ELR (cell line): Measurements from ENCODE around the gene EGFL8.

Source experiments
- DNase-seq: peaks from one replicate; pipeline ENCODE4 v3.0.0-alpha.2; 2015; ENCODE audit warnings: low read depth

The EGFL8 gene

DNA sequence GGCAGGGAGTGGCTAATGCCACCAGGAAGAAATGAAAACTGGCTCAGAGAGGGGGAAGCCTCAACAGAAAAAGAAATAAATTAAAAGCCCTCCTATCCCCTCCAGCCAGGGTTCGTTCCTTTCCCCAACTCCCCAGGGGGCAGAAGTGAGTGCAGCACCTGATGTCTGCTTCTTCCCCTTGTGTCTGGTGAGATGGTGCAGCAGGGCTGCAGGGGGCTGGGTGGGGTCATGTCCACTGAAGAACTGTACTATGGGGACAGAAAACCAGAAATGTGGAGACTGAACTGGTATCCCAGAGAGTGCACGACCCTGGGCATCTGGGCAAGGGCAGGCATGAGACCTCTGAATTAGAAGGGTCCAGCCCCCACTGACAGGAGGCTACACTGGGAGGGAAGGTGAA is 4.0 kb downstream of the EGFL8 start:
- no peak for DNase-seq

DNA sequence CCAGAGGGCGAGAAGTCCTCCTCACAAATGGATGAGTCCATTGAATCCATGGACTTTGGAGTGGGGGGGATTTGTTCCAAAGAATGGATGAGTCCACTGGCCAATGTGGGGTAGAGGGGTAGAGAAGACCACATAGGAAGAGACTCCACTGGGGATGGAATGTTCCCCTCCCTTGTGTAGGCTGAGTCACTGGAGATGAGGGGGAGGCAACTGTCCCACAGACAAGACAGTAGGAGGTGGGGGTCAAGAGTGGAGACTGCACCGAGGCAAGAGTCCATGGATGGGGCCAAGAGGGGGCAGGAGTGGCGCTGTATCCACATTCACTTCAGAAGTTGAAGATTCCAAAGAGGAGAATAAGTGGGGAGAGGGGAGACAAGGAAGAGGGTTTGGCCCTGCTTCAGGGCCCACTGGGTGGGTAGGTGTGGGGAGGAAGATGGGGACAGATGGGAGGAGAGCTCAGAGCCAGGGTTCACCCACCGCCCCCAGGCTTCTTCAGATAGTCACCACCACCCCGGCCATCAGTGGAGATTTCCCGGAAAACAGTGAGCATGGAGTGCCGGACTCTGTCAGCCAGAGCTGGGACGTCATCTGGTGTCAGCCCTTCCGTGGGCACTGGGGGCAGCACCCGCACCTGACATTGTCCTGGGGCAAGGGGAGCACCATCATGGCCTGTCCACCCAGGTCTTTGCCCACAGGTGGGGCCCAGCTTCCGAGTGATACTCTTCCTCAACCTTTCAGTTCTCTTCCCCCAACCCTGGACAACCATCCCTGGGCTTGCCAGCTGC is 4.6 kb downstream of the EGFL8 start:
- peak; percentile 26 for DNase-seq

DNA sequence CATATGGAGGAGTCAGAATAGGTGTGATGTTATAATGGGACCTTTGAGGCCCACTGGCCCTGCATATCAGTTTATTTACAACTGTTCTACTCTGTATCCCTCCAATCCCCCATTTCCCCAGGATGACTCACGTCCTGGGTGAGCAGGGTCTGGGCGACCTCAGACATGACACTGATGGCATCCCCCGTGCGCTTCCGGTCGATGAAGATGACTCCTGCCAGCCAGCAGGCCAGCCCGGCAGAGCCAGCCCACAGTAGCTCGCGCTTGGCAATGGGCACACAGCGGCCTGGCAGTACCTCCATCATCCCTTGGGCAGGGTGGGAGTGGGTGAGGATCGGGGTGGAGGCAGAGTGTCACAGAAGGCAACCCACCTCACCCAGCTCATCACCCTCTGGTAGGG is 5.9 kb downstream of the EGFL8 start:
- DNase-seq, result peak; percentile 67

DNA sequence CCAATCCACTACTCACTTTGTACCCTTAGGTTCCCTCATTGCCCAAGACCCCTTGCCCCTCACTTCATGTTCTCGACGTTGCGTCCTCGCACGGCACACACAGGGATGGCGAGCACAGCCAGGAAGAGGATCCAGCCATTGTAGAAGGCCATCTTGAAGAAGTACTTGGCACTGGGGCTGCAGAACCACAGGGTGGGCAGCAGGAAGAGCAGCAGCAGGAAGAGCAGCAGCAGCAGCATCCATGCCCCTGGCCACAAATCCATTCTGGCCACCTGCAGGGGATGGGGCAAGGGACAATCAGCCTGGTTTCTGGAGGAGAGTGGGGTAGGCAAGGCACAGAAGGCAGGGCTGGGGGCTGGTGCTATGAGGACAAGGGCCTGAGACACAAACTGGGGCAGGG is 6.8 kb downstream of the EGFL8 start:
- DNase-seq, result no peak

DNA sequence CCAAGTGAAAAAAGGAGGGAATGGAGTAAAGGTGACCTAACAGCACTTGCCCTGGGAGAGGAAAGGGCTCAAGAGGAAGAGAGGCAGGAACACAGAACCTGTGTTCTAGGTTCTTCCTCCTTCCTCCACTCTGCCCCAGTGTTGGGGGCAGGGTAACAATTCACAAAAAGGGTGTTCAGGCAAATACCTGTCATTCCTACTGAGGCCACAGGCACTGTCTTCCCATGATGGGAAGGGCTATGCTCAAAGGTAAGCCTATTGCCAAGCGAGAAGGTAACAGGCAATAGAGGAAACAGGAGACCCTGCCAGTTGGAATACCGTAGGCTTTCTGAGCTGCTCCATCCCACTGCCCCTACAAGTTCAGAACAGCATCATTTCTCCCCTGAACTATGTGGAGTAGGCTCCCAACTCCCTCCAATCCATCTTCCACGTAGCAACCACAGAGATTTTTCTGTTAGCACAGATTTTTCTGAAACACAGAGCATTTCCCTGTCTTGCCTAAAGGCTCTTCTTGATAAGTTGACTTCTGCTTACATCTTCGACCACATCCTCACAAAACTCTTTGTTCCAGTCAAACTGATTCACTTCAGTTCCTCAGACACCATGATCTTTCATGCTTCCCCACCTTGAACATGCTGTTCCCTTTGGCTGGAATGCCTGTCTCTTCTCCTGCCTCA is 8.8 kb downstream of the EGFL8 start:
- DNase-seq, result no peak

DNA sequence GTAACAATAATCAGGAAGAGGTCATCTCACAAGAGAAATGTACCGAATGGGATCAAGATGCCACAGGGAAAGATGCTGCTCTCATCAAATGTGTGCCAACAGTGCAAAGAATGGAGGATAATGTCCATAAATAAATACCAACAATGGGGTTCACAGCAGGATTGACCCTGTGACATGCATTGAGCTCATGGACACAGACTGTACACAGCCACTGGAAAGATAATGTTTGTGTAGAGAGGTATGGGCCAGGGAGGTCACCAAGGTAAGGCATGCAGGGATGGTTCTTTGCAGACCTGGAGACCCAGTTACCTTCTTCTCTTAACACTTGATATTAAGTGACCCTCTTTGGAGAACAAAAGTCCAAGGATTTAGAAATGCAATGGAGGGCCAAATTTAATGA is 10.0 kb downstream of the EGFL8 start:
- no peak for DNase-seq

DNA sequence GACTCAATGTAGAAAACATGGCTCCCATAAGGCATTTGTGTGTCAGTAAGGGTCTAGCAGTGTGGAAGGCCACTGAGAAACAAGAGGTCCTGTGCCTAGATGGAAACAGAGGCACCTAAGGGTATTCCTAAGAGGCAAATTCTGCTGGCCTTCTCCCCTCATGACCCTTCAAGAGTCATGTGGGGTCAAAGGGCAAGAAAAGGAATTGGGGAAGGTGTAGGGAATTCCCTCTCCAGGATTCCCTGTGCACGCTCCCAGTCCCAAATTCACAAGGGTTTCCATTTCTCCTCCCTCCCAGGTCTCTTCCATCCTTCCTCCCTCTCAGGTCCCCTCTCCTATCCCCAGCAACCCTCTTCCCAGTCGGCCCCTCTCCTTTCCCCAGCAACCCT is 10.9 kb downstream of the EGFL8 start:
- no peak for DNase-seq

DNA sequence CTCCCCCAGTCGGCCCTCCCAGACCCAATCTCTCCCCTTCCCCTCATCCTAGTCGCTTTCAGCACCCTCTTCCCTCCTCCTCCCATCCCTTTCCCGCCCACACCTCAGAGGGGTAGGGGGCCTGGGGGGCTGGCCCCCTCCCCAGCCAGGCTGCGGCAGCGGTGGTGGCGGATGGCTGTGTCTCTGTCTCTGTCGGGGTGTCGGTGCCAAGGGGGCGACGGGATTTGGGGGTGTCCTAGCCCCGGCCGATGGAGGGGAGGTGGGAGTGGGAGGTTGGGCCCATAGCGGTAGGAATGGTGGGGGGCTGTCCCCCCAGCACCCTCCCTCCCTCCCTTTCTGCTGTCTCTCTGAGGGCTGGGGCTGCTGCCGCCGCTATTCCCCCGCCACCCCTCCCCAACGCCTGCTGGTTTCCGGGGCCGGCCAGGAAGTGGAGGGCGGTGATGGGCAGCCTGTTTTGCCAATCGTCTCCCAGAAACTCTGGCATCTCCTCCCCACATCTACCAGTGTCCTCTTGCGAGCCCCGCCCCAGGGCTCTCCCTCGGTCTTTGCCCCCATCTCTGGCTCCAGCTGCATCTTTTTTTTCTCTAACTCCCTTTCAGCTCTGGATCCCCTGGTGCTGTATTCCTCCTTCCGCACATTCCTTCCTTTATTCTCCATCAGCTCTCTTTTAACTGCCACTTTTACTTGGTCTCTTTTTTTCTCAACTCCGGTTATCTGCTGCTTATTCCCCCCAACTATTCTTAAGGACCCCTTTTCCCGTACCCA is 11.5 kb downstream of the EGFL8 start, which contains the start of gene AGPAT1:
Gene AGPAT1, minus strand, starts transcription at position 374 of the 765 bp plus-strand sequence. CDS start 4,588 bp downstream, outside the sequence.
- peak; percentile 98 for DNase-seq

DNA sequence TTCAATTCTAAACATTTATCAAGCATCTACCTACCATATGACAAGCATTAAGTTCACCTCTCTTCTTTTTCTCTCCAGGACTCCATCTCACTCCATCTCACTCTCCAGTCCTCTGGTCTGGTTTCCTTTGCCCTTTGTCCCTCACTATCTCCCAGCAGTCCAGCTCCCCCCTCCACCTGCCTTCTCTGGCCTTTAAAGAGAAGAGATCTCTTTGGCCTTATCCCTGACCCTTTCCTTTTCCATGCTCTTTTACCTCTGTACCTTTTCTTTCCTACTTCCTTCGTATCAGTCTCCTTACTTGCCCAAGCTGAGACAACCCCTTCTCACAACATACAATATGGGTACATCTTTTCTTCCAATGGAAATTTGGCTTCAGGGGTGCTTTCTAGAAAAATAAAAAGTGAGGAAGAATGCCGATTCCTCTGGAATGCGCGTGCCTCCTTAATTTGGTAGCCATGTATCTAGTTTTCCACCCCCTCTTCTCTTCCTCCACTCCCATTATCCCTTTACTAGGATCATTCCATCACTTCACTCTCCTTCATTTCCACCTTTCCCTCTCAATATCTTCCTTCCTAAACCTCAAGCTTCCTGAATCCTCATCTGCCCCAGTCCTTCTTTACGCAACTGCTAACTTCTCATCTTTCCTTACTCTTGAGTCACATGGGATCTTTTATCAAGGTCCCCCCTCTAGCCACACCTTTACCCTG is 12.2 kb downstream of the EGFL8 start:
- DNase-seq, result peak; percentile 79

DNA sequence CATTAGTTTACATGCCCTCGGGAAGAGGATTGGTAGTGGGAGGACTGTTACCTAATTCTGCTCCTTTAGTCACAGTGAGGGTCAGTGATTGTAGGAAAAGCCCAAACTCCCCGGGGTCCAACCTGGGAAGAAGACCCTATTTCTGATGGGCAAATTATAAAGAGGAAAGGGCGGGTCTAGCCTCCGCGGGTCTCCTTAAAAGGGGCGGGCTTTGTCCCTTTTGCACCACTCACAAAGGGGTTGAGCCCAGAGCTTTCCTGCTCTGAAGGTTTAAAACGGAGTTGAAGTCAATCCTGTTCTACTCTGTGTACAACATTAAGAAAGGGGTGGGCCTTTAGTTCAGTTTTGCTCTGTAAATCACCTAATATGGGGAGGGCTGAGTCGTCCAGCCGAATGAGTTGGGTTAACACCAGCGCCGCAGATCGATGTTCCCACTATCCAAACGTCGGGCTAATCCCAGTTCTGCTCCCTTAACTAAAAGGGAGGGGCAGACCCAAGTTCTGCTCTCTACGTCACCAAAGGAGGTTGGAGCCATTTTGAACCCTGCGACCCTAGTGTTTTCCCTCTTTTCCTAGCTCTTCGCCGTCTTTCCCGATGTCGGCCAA is 12.9 kb downstream of the EGFL8 start:
- peak; percentile 78 for DNase-seq

DNA sequence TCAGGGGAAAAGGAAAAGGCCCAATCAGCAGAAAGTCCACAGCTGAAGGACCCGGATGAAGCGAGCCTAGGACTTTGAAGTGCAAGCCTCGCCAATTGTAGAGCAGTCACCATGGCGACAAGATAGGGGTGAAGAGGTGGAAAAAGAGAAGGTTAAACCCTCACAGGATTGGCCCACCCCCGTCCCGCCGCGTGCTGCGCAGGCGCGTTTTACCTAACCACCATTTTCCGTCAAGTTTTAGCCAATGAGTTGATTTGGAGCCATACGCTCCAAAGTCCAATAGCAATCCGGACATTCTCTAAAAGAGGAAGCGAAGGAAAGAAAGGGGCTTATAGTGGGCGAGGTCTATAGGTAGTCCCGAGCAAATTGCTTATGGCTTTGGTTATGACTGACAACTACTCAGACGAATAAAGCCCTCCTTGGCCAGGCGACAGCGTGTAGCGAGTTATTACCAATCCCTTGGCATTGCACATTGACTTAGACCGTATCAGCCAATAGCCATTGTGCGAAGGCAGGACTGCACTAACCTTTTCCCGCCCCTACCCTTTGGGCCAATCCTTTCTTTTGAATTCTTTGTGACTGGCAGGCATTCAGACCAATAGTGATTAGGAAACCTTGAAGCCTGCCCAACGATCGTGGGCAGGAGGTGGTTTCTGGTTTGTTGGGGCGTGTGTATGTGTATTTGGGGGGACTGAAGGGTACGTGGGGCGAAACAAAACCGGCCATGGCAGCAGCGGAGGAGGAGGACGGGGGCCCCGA is 13.6 kb downstream of the EGFL8 start, which contains the start of gene RNF5:
Gene RNF5, plus strand, starts transcription at position 618 of the 759 bp plus-strand sequence. Its CDS starts 107 bp downstream, at position 725.
- peak; percentile 100 for DNase-seq

DNA sequence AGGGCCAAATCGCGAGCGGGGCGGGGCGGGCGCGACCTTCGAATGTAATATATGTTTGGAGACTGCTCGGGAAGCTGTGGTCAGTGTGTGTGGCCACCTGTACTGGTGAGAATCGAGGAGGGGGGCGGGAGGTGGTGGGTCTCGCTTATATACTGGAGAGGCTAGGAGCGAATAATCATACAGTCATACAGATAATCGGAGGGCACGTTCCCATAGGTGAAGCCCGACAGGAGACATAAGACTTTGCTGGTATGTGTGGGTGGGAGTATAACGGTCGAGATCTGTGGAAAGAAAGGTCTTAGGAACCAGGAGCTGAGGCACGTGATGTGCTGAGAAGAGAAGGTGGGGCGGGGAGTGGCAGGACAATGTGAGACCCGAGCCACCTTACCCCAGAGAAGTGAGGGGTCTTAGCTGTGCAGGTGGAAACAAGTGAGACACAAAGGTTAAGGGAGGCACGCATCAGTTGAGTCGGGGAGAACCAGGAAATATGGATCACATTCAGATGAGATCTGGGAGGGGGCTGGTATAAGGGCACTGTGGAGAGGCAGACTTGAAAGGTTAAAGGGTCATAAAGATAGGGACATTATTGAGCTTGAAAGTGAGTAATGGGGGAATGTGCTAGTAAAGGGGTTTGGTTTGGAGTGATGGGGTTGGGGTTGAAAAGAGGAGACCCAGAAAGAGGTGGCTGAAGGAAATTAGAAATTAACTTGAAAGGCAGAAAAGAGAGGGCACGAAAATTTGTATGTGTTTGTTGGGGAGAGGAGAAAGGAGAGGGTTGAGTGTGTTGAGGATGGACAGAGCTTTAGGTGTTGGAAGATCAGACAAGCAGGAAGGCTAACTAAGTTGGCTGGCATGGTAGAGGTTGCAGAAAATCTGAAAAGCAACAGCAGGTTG is 14.4 kb downstream of the EGFL8 start:
- peak; percentile 24 for DNase-seq

DNA sequence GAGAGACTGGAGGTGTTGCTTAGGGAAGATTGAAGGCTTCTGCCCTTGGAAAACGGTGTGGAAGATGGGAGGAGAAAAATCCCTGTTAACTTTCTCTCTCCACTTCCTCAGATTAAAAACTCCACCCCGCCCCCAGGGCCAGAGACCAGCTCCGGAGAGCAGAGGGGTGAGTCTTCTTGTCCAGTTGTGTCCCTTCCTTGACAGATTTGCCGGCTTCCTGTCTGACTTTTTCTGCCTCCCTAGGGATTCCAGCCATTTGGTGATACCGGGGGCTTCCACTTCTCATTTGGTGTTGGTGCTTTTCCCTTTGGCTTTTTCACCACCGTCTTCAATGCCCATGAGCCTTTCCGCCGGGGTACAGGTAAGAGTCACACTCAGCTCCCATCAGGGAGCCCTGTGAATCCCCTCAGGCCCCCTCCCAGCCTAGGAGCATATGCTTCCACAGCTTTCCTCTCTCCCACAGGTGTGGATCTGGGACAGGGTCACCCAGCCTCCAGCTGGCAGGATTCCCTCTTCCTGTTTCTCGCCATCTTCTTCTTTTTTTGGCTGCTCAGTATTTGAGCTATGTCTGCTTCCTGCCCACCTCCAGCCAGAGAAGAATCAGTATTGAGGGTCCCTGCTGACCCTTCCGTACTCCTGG is 15.5 kb downstream of the EGFL8 start:
- no peak for DNase-seq

DNA sequence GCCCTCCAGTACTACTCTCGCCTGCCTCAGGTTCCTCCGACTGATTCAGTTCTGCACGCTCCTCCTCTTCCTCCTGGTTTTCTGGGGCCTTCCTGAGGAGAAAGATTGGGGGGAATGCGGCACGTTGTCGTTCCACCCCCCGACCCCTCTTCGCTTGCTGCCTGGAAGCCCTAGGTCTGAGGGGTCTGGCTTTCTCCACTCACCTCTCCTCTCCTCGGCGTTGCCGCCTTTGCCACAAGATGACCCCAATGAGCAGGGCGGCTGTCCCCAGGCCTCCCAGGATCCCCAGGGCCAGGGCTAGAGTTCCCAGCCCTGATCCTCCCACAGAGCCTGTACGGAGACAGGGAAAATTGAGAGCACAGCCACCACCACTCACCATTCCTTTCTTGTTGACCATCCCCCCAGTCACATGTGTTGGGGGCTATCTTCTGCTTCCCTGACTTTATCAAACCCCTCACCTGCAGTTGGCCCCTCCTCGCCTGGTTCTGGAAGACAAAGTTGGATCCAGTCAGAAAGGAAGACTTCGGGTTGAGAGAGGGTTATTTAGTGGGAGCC is 16.8 kb downstream of the EGFL8 start:
- DNase-seq, result no peak

DNA sequence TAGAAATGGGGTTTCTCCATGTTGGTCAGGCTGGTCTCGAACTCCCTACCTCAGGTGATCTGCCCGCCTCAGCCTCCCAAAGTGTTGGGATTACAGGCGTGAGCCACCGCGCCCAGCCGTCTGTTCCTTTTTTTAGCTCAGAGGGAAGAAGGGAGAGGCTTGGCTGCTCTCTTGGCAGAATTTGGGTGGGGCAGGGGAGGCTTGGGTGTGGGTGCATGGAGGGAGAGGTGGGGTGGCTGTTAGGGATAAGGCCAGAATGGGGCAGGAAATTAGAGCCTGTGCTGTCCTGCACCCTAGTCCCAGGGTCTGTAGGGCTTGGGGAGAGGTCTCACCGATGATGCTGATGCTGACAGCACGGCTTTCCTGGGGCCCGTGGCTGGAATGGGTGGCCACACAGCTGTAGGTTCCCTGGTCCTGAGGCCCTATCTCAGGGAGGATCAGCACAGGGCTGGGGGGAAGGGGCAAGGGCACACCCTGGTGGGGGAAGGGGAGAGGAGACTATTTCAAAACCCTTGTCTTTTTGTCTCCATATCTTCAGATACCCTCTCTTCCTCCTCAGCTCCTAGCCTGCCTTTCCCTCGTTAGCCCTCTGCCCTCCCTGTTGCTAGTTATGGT is 17.6 kb downstream of the EGFL8 start:
- no peak for DNase-seq

DNA sequence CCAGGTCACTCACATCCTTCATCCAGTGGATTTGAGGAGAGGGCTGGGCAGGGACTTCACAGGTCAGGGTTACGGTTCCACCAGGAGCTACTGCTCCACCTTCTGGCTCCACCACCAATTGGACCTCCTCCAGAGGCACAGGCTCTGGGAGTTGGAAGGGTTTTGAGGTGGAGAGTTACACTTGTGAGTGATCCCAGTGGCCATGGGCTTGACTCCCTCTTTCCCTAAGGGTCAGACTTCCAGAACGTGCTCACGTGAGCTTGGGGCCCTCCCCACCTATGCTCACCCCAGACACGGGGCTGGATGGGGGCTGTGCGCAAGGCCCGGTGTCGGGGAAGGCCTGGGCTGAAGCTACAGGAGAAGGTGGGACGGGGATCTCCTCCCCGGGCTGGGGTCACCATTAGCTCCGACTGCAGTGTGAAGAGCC is 18.2 kb downstream of the EGFL8 start:
- no peak for DNase-seq

DNA sequence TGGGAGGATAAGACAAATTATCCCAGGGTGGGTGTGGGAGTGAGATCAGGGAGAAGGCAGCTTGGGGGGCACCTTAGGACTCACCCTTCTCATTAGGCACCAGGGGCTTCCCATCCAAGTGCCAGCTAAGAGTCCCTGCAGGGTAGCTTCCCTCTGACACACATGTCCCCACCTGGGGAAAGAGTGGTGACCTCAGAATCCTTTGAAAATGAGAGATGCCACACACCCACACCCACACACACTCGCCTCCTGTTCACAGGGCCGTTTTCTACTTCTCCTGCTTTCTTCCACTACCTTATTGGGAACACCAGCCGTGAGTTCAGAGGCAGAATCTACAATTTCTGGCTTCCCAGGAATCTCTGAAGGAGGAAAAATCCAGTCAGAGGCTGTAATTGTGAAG is 18.6 kb downstream of the EGFL8 start:
- no peak for DNase-seq

DNA sequence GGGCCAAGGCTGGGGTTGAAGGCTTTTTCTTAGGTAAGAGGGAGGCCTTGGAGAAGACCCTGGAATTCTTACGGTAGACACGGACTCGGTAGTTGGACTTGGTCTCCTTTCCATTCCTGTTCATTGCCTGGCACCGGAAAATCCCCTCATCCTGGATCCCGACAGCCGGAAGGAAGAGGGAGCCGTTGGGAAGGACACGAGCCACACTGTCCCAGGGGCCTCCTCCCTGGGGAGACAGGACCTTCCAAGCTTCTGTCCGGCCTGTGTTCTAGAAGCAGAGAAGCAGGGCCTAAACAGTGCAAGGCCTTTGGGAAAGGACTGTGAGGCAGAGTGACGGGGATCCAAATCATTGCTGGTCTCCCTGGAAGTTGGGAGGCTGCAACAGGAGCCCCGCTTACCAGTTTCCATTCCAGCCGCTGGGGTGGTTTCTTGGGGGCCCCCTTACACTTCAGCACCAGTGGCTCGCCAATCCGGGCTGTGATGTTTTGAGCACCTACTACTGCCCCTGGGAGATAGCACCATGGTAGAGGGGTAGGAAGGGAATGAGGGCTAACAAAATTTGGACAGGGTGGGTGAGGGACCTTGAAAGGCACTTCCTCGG is 19.2 kb downstream of the EGFL8 start:
- DNase-seq, result no peak
